GM19240 (cell line): ENCODE data around the gene RPH3AL.

Experiments used
- DNase-seq: peaks from one replicate; pipeline ENCODE4 v3.0.0; 2011; ENCODE audit warnings: low spot score; ENCODE audit not compliant: insufficient read length

Gene RPH3AL

GRCh38 chr17:353838-354234 is 1.2 kb upstream of the RPH3AL start:
- DNase-seq, result no peak

- DNase-seq, result no peak
Observed at GRCh38 chr17:353213-353837, 718 bp upstream of the RPH3AL start.

- no peak for DNase-seq
Observed at GRCh38 chr17:351875-352420, 659 bp downstream of the RPH3AL start.

GRCh38 chr17:351449-351738 is 1.2 kb downstream of the RPH3AL start:
- no peak for DNase-seq

GRCh38 chr17:350706-351448 is 1.7 kb downstream of the RPH3AL start:
- DNase-seq, result no peak

GRCh38 chr17:349666-350065 is 2.9 kb downstream of the RPH3AL start:
- DNase-seq, result no peak

- DNase-seq, result no peak
Observed at GRCh38 chr17:348692-349425, 3.7 kb downstream of the RPH3AL start.

- no peak for DNase-seq
Observed at GRCh38 chr17:348012-348411, 4.6 kb downstream of the RPH3AL start.

GRCh38 chr17:347309-347899 is 5.2 kb downstream of the RPH3AL start:
- no peak for DNase-seq

- no peak for DNase-seq
Observed at GRCh38 chr17:345992-346785, 6.4 kb downstream of the RPH3AL start.

GRCh38 chr17:345261-345660 is 7.3 kb downstream of the RPH3AL start:
- DNase-seq, result no peak

GRCh38 chr17:343875-344752 is 8.5 kb downstream of the RPH3AL start:
- DNase-seq, result no peak

GRCh38 chr17:343211-343610 is 9.4 kb downstream of the RPH3AL start:
- DNase-seq, result no peak

GRCh38 chr17:340074-340473 is 12.5 kb downstream of the RPH3AL start:
- DNase-seq, result no peak

- DNase-seq, result no peak
Observed at GRCh38 chr17:339193-340061, 13.2 kb downstream of the RPH3AL start.

GRCh38 chr17:338442-339192 is 14.0 kb downstream of the RPH3AL start:
- DNase-seq, result no peak

- DNase-seq, result no peak
Observed at GRCh38 chr17:337866-338265, 14.7 kb downstream of the RPH3AL start.

- no peak for DNase-seq
Observed at GRCh38 chr17:337453-337852, 15.2 kb downstream of the RPH3AL start.

GRCh38 chr17:337022-337420 is 15.6 kb downstream of the RPH3AL start:
- DNase-seq, result no peak
